Germinal center (tissue), 1 donor: ENCODE measurements around the gene KLHL29.

ENCODE experiments used
- DNase-seq: peaks from one replicate; pipeline ENCODE4 v3.0.0; 2012; ENCODE audit warnings: mixed read lengths, low spot score

Gene KLHL29

GRCh38 chr2:23697256-23698075 is 312.5 kb downstream of the KLHL29 start:
- no peak for DNase-seq

GRCh38 chr2:23698116-23698693 is 313.2 kb downstream of the KLHL29 start:
- no peak for DNase-seq

- DNase-seq: peak; percentile 27
Measured at GRCh38 chr2:23698721-23699579, 314.0 kb downstream of the KLHL29 start.

GRCh38 chr2:23699580-23699925 is 314.6 kb downstream of the KLHL29 start:
- DNase-seq: no peak

GRCh38 chr2:23700627-23701026 is 315.6 kb downstream of the KLHL29 start:
- no peak for DNase-seq

GRCh38 chr2:23703037-23703582 is 318.1 kb downstream of the KLHL29 start:
- no peak for DNase-seq

- DNase-seq: no peak
Measured at GRCh38 chr2:23703583-23704385, 318.8 kb downstream of the KLHL29 start.

GRCh38 chr2:23705771-23706612 is 321.0 kb downstream of the KLHL29 start:
- DNase-seq: no peak

GRCh38 chr2:23706613-23707078 is 321.7 kb downstream of the KLHL29 start:
- no peak for DNase-seq

- DNase-seq: no peak
Measured at GRCh38 chr2:23707096-23707495, 322.1 kb downstream of the KLHL29 start.

GRCh38 chr2:23708771-23709170 is 323.8 kb downstream of the KLHL29 start:
- DNase-seq: no peak

- no peak for DNase-seq
Measured at GRCh38 chr2:23709311-23709710, 324.3 kb downstream of the KLHL29 start.

- DNase-seq: no peak
Measured at GRCh38 chr2:23711979-23712755, 327.2 kb downstream of the KLHL29 start.

- DNase-seq: no peak
Measured at GRCh38 chr2:23712756-23713151, 327.8 kb downstream of the KLHL29 start.

- DNase-seq: no peak
Measured at GRCh38 chr2:23713351-23713750, 328.4 kb downstream of the KLHL29 start.

- no peak for DNase-seq
Measured at GRCh38 chr2:23718931-23719700, 334.1 kb downstream of the KLHL29 start.

- DNase-seq: no peak
Measured at GRCh38 chr2:23719716-23720115, 334.7 kb downstream of the KLHL29 start.

GRCh38 chr2:23720705-23721453 is 335.9 kb downstream of the KLHL29 start:
- DNase-seq: no peak
